Prostate gland (tissue), 2 donors: ENCODE results near the gene CCL18.

Source experiments
- CTCF ChIP-seq, 4 experiments: fragments of 200-600 bp in 2 of 4; fragments of 450-650 bp in 2 of 4; sonication (generic) in 2 of 4; IDR thresholded peaks; 1 replicate in 3 of 4; 2 replicates in 1 of 4; pipeline ENCODE4 v1.5.1; 2016 to 2019; ENCODE audit warnings: antibody characterized with exemption in 4 of 4, mild to moderate bottlenecking in 2 of 4, moderate library complexity in 2 of 4
- POLR2A ChIP-seq: fragments of 450-650 bp; IDR thresholded peaks from one replicate; pipeline ENCODE4 v1.6.1; 2016; ENCODE audit warnings: antibody characterized with exemption, mild to moderate bottlenecking
- POLR2AphosphoS5 ChIP-seq: sonication (generic); formaldehyde crosslinking; IDR thresholded peaks from one replicate; pipeline ENCODE4 v1.6.1; 2017; ENCODE audit warnings: antibody characterized with exemption

DNA sequence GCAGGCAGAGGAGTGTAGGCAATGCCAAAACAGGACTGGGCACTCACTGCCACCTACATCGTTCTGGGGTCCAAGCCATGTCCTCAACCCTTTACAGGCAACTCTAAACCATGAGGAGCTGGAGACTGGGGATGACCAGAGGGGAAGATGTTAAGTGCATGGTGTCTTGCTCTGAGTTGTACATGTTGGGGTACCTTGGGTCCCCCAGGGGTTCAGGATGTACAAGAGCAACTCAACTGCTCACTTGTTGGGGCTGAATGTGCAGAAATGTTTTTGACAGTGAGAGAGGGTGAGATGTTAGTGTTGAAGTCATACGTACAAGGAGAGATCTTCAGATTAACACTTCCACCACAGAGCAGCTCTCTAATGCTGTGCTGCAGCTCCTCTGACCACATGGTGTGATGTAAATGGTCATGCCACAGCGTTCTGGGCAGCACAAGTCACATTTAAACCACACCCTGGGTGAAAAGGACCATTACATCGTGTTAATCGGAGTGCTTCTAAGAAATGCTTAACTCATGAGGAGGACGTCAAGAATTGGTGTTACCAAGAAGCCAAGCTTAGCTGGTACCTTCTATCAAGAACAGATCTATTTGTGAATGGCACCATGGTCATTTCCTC, 2.4 kb downstream of the CCL18 start:
- TF ChIP-seq CTCF (IDR thresholded peaks at IDR 0.05), result no peak
- TF ChIP-seq POLR2A, result no peak
- TF ChIP-seq POLR2AphosphoS5, result no peak
